NCI-H2227 treated with DMSO at 0.1 percent for 48 hours (cell line): ENCODE data around the gene GDNF.
A peak's percentile ranks its signal among the peaks of the same experiment; 100 is the strongest.
"Not testable (repeated sequence)": the region's sequence is repeated elsewhere in the genome, so short reads cannot be mapped to it uniquely, and the experiment has no call there.

ENCODE experiments used
- DNase-seq: peaks from one replicate; lab custom pipeline; 2025; lab: John Stamatoyannopoulos, UW

Gene GDNF, protein sequence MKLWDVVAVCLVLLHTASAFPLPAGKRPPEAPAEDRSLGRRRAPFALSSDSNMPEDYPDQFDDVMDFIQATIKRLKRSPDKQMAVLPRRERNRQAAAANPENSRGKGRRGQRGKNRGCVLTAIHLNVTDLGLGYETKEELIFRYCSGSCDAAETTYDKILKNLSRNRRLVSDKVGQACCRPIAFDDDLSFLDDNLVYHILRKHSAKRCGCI

DNA sequence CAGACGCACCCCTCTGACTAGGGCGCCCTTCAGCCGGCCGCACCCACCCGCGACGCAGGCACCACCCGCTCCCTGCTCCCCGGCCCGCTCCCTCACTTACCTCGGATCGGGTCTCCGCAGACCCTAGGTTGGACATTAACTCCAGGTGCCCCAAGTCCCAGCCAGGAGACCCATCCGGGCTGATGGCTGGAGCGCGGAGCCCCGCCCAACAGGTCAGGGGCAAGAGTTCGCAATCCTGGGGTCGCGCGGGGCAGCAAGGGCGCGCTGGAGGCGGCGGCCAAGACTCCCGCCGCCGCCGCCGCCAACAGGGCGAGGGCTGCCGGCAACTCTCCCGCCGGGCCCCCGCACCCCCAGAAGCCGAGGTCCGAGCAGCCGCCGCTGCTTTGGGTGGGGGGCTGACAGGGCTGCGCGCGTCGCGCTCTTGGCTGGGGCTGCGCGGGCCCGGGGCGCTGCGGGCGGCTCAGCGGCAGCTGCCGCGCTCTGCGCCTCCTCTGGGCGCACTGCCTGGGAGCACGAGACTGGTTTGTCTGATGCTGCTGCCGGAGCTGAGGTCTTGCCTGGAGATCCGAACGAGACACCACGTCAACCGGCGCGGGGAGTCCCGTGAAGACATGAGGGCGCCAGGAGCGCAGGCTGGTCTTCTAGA, at the start of gene GDNF:
TSS of gene GDNF (minus strand) at position 635 of the 646 bp plus-strand sequence. CDS start 5,245 bp downstream, outside the sequence.
- DNase-seq = peak; percentile 6

- DNase-seq = no peak
Measured at GRCh38 chr5:37888476-37888875, 48.6 kb upstream of the GDNF start.

- DNase-seq = no peak
Measured at GRCh38 chr5:37886242-37886905, 46.5 kb upstream of the GDNF start.

DNA sequence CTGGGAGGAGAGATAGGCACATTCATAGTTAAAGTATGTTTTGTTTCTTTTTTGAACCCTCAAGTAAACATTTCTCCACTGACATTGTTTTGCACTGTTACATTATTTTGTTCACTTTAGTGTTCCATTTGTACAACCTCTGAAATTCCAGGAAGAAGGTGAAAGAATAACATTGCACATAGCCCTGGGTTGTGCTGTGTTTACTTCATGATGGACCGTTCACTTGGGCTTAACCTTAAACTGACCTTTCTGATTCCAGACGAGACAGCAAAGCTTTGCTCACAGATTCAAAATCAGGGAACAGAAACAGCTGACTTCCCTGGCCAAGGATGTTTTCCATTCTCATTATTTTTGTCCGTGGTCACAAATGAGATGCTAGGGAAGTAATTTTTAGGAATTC, 42.8 kb upstream of the GDNF start:
- DNase-seq = no peak

GRCh38 chr5:37881359-37881758, 41.5 kb upstream of the GDNF start:
- DNase-seq = no peak

DNA sequence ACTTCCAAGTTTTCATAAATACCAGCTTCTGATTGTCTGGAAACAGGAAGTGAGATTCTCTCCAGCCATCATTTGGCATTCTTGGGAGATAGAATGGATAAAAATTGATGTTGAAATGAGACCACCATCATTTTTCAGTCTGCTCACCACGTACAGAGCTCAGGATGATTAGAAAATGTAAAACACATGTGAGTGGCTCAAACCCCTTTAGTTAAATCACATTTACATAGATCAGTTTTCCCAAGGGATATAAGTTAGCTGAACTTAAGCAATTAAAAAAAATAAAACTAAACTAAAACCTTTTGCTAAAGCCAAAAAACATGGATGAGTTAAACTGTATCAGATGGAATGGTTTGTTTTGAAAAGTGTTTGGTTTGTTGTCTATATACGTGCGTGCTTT, 37.1 kb upstream of the GDNF start:
- DNase-seq = no peak

DNA sequence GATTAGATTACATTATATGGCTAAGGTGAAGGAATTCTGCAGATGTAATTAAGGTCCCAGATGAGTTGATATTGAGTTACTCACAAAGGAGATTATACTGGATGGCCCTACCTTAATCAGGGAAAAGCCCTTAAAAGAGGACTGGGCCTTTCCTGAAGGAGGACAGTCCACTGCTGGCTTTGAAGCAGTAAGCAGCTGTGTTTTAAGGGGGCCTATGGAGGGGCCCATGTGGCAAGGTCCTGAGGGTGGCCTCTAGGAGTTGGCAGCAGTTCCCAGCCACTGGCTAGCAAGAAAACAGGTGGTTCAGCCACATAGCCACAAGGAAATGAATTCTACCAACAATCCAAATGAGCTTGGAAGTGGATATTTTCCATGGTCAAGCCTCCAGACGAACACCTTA, 36.4 kb upstream of the GDNF start:
- no peak for DNase-seq

DNA sequence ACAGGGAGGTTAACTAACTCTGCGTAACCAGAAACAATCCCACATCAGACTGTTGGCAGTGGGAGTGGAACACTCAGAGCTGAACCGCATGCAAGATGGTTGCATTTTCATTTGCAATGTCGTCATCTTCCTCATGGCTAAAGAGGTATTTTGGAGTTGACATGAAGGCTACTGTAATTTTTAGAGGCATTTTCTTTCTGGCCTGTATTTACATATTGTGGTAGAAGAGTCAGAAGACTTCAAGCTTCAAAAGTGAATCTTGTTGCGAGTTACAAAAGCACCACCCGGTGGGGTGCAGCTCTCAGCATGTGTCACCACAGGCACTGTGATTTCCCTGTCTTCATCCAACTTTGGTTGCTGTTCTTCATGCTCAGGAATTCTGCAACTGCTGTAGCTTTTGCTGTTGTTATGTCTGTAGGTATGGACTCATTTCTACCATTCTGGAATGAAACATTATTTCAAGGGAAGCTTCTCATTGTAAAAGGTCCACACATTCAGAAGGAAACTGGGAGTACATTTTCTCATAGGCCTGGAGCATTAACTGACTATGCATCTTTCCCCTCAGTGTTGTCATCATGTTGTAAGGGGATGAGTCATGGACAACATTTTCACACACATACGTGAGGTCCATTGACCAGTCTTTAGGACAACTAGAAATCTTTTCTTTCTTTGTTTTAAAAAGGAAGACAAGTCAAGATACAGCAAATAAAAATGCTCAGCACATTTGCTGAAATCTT, 35.4 kb upstream of the GDNF start:
- DNase-seq = no peak

- no peak for DNase-seq
Measured at GRCh38 chr5:37873988-37874387, 34.1 kb upstream of the GDNF start.

- no peak for DNase-seq
Measured at GRCh38 chr5:37871023-37871815, 31.4 kb upstream of the GDNF start.

DNA sequence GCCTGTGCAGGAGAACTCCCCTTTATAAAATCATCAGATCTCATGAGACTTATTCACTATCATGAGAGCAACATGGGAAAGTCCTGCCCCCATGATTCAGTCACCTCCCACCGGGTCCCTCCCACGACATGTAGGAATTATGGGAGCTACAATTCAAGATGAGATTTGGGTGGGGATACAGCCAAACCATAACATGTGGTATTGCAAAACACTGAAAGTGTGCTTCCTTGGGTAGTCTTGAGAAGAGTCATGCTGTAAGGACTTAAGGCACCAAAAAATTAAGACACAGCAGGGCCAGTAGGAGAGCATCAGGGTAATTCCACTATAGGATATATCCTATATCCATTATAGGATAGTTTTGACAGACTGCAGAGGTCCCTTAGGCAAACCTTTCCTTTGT, 29.4 kb upstream of the GDNF start:
- DNase-seq = no peak

DNA sequence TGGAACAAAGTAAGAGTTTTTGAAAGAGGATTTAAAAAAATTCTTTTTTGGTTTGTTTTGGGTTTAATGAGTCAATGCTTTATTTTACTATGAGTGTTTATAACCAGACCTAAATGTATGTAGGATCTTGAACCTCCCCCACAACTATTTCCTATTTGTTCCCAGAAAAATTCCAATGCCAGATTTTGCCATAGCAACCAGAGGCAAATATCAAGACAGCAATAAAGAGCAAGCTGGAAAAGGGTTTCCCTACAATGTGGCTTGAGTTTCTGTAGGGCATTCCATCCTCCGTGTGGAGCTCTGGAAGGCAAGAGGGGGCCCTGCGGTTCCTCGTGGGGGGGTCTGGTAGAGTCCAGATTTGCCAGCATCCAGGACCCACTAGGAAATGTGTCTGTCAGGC, 27.8 kb upstream of the GDNF start:
- DNase-seq = no peak

DNA sequence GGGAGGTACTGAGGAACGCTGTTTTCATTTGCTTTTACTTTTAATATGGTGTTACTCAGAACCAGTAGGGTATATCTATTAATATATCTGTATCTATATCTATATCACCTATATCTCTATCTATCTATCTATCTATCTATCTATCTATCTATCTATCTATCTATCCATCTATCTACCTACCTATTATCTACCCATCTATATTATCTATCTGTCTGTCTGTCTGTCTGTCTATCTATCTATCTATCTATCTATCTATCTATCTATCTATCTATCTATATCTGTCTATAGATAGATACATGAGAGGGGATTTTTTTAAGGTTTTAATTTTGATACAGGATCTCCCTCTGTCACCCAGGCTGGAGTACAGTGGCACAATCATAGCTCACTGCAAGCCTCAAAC, 23.1 kb upstream of the GDNF start:
- not testable (repeated sequence) for DNase-seq

GRCh38 chr5:37860206-37860605, 20.4 kb upstream of the GDNF start:
- no peak for DNase-seq

- no peak for DNase-seq
Measured at GRCh38 chr5:37859805-37860204, 20.0 kb upstream of the GDNF start.

GRCh38 chr5:37858250-37858649, 18.4 kb upstream of the GDNF start:
- no peak for DNase-seq

DNA sequence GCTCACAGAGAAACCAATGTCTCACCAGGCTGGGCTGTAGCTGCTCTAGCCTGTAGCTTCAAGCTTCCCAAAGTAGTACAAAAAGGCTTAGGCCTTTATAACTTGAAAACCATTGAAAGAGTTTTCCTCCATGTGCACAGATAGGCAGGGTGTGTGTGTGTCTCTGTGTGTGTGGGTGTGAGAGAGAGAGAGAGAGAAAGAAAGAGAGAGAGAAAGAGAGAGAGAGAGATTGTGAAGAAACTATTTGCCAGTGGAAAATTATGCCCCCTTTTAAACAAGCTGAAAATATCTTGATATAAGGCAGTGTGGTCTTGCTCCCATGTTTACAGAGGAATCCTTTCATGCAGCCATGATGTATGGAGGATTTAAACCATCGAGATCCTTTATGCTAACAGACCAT, 17.9 kb upstream of the GDNF start:
- DNase-seq = no peak

- DNase-seq = no peak
Measured at GRCh38 chr5:37855438-37855837, 15.6 kb upstream of the GDNF start.

- DNase-seq = no peak
Measured at GRCh38 chr5:37851305-37851704, 11.5 kb upstream of the GDNF start.

- no peak for DNase-seq
Measured at GRCh38 chr5:37850226-37850865, 10.5 kb upstream of the GDNF start.

GRCh38 chr5:37849641-37850040, 9.8 kb upstream of the GDNF start:
- no peak for DNase-seq
